ENCODE measurements around the gene LTK.

Gene LTK

GRCh38 chr15:41510728-41511127 is 2.9 kb downstream of the LTK start:
- H3K27me3 ChIP-seq (ENCODE audit: control insufficient read depth in 2 of 2, insufficient read depth in 2 of 2, low read length in 2 of 2), result peaks cover 7 to 9% of the 10 kb centered on the region in 2 donors
- peak overlapping the region in 1 of 2 donors; percentile 62 for H3K4me3 ChIP-seq (ENCODE audit: low read length in 2 of 2)
- no peaks in the 10 kb centered on the region for H3K36me3 ChIP-seq (ENCODE audit: control insufficient read depth in 2 of 2, insufficient read depth in 2 of 2, low read length in 2 of 2)
- peak overlapping the region in 1 of 2 donors; percentile 74 for H3K9ac ChIP-seq (ENCODE audit: low read depth in 1 of 2, low read length in 2 of 2)
- H3K9me3 ChIP-seq (ENCODE audit: control insufficient read depth in 2 of 2, low read length in 2 of 2), result no peaks in the 10 kb centered on the region
- H3K27ac ChIP-seq (ENCODE audit: low read depth in 2 of 2, low read length in 2 of 2), result no peak overlapping the region
- H3K4me1 ChIP-seq (ENCODE audit: control insufficient read depth in 2 of 2, insufficient read depth in 2 of 2, low read length in 2 of 2), result peaks cover 28 to 35% of the 10 kb centered on the region in 2 donors

DNA sequence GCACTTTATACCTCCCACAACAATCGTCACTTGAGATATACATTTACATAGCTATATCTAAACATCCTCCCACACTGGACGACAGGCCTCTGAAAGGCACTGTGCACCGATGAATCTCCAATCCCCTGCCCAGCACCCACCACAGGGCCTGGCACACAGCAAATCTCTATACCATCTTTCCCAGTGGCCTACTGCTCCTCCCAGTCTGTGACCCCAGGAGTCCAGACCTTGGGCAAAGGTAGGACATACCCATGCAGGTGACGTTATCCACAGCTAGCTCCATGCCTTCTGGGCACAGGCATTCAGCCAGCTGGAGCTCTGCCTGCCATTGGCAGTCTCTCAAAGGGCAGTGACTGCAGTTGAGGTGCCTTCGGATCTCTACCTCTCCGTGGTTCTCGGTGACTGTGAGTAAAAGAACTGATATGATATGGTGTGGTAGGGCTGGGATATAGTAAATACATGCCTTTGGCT is 5.8 kb downstream of the LTK start:
- peaks cover 17 to 26% of the 10 kb centered on the region in 2 donors for H3K4me1 ChIP-seq (ENCODE audit: control insufficient read depth in 2 of 2, insufficient read depth in 2 of 2, low read length in 2 of 2)
- peak overlapping the region in 1 of 2 donors; percentile 7 for H3K4me3 ChIP-seq (ENCODE audit: low read length in 2 of 2)
- H3K36me3 ChIP-seq (ENCODE audit: control insufficient read depth in 2 of 2, insufficient read depth in 2 of 2, low read length in 2 of 2), result peaks cover 2% of the 10 kb centered on the region in 2 donors
- H3K9me3 ChIP-seq (ENCODE audit: control insufficient read depth in 2 of 2, low read length in 2 of 2), result no peaks in the 10 kb centered on the region
- H3K9ac ChIP-seq (ENCODE audit: low read depth in 1 of 2, low read length in 2 of 2), result peak overlapping the region in 1 of 2 donors; percentile 19
- H3K27ac ChIP-seq (ENCODE audit: low read depth in 2 of 2, low read length in 2 of 2), result peak overlapping the region; percentile 56 to 69
- H3K27me3 ChIP-seq (ENCODE audit: control insufficient read depth in 2 of 2, insufficient read depth in 2 of 2, low read length in 2 of 2), result peaks cover 7 to 8% of the 10 kb centered on the region in 2 donors

DNA sequence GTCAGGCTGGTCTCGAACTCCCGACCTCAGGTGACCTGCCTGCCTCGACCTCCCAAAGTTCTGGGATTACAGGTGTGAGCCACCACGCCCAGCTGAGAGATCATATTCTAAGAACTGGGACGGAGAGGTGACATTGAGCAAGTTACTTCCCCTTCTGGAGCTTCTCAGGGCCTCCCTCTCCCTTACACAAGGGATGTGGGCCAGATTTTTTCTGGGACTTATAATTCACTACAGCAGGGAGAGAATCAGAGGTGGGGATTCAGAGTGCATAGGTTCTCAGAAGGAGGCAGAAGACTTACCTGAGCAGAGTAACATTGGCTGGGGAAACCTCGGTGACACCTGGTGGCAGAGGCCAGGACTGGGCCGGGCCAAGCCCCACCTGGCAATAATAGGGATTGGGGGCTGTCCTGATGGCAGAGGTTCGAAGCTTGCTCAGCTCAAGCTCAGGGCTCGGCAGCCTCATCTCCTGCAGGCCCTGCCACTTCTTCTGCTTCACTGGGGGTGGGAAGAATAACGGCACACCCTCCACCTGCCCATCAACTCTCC is 6.8 kb downstream of the LTK start:
- peaks cover 10 to 17% of the 10 kb centered on the region in 2 donors for H3K4me1 ChIP-seq (ENCODE audit: control insufficient read depth in 2 of 2, insufficient read depth in 2 of 2, low read length in 2 of 2)
- H3K9ac ChIP-seq (ENCODE audit: low read depth in 1 of 2, low read length in 2 of 2), result peak overlapping the region in 1 of 2 donors; percentile 19
- no peaks in the 10 kb centered on the region for H3K9me3 ChIP-seq (ENCODE audit: control insufficient read depth in 2 of 2, low read length in 2 of 2)
- H3K27ac ChIP-seq (ENCODE audit: low read depth in 2 of 2, low read length in 2 of 2), result peak overlapping the region; percentile 56 to 69
- H3K36me3 ChIP-seq (ENCODE audit: control insufficient read depth in 2 of 2, insufficient read depth in 2 of 2, low read length in 2 of 2), result peaks cover 6 to 8% of the 10 kb centered on the region in 2 donors
- H3K27me3 ChIP-seq (ENCODE audit: control insufficient read depth in 2 of 2, insufficient read depth in 2 of 2, low read length in 2 of 2), result peaks cover under 1 to 2% of the 10 kb centered on the region in 2 donors
- H3K4me3 ChIP-seq (ENCODE audit: low read length in 2 of 2), result no peak overlapping the region

GRCh38 chr15:41505776-41506175 is 7.9 kb downstream of the LTK start:
- Histone ChIP-seq H3K4me3 (ENCODE audit: low read length in 2 of 2) (no peak overlapping the region), H3K9me3 (ENCODE audit: control insufficient read depth in 2 of 2, low read length in 2 of 2) (no peaks in the 10 kb centered on the region), H3K27me3 (ENCODE audit: control insufficient read depth in 2 of 2, insufficient read depth in 2 of 2, low read length in 2 of 2) (peaks cover 4 to 7% of the 10 kb centered on the region in 2 donors), H3K4me1 (ENCODE audit: control insufficient read depth in 2 of 2, insufficient read depth in 2 of 2, low read length in 2 of 2) (peaks cover 13 to 17% of the 10 kb centered on the region in 2 donors), H3K36me3 (ENCODE audit: control insufficient read depth in 2 of 2, insufficient read depth in 2 of 2, low read length in 2 of 2) (peaks cover 6 to 11% of the 10 kb centered on the region in 2 donors), H3K9ac (ENCODE audit: low read depth in 1 of 2, low read length in 2 of 2) (no peak overlapping the region), H3K27ac (ENCODE audit: low read depth in 2 of 2, low read length in 2 of 2) (no peak overlapping the region)

DNA sequence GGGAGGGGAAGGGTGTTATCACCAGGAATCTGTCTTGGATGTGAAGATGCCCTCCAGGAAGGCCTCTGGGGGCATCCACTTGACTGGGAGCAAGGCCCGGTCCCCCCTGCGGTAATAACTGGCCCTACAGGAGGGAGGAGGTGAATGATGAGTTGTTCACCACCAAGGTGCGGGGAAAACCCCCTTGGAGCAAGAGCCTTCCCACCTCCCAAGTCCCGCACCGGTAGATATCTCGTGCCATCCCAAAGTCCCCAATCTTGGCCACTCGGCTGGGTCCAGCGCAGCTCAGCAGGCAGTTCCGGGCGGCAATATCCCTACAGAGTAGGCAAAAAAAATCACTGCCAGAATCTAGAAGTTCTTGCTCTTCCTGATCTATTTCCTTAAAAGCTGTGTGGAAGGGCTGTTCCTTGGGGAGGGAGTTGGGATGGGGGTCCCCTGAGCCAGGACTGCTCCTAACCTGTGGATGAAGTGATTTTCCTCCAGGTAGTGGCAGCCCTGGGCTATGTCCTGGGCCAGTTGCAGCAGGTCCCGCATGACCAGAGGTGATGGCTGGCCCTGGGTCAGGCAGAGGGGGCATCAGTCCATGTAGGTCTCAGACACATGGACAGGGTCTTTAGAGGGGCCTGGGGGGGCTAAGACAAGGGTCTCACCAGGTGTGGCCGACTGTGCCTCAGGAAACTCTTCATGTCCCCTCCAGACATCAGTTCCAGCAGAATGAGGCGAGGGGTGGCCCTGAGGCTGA is 8.7 kb downstream of the LTK start:
- Histone ChIP-seq H3K9me3 (ENCODE audit: control insufficient read depth in 2 of 2, low read length in 2 of 2) (no peaks in the 10 kb centered on the region), H3K27me3 (ENCODE audit: control insufficient read depth in 2 of 2, insufficient read depth in 2 of 2, low read length in 2 of 2) (peaks cover 7% of the 10 kb centered on the region in 2 donors), H3K27ac (ENCODE audit: low read depth in 2 of 2, low read length in 2 of 2) (no peak overlapping the region), H3K36me3 (ENCODE audit: control insufficient read depth in 2 of 2, insufficient read depth in 2 of 2, low read length in 2 of 2) (peaks cover 6 to 11% of the 10 kb centered on the region in 2 donors), H3K4me1 (ENCODE audit: control insufficient read depth in 2 of 2, insufficient read depth in 2 of 2, low read length in 2 of 2) (peaks cover 13 to 17% of the 10 kb centered on the region in 2 donors), H3K9ac (ENCODE audit: low read depth in 1 of 2, low read length in 2 of 2) (no peak overlapping the region), H3K4me3 (ENCODE audit: low read length in 2 of 2) (no peak overlapping the region)

DNA sequence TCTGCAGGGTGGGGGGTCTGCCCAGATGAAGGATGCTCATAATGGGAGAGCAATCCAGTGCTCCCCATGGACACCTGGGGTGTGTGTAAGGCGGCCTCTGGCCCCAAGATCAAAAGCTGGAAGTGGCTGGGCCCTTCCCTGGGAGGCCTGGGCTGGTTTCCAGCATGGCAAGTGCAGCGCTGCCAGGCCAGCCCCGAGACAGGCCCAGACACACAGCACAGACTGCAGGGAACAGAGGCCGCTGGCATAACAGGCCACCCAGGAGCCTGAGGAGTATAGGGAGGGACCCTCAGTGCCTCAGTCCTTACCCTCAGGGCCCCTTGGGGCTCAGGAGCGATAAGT is 10.0 kb downstream of the LTK start:
- H3K27ac ChIP-seq (ENCODE audit: low read depth in 2 of 2, low read length in 2 of 2), result no peak overlapping the region
- peaks cover 7 to 9% of the 10 kb centered on the region in 2 donors for H3K27me3 ChIP-seq (ENCODE audit: control insufficient read depth in 2 of 2, insufficient read depth in 2 of 2, low read length in 2 of 2)
- peaks cover 9 to 14% of the 10 kb centered on the region in 2 donors for H3K4me1 ChIP-seq (ENCODE audit: control insufficient read depth in 2 of 2, insufficient read depth in 2 of 2, low read length in 2 of 2)
- H3K36me3 ChIP-seq (ENCODE audit: control insufficient read depth in 2 of 2, insufficient read depth in 2 of 2, low read length in 2 of 2), result peaks cover 6 to 11% of the 10 kb centered on the region in 2 donors
- no peak overlapping the region for H3K4me3 ChIP-seq (ENCODE audit: low read length in 2 of 2)
- no peaks in the 10 kb centered on the region for H3K9me3 ChIP-seq (ENCODE audit: control insufficient read depth in 2 of 2, low read length in 2 of 2)
- no peak overlapping the region for H3K9ac ChIP-seq (ENCODE audit: low read depth in 1 of 2, low read length in 2 of 2)

- Histone ChIP-seq H3K9me3 (ENCODE audit: control insufficient read depth in 2 of 2, low read length in 2 of 2) (no peaks in the 10 kb centered on the region), H3K4me1 (ENCODE audit: control insufficient read depth in 2 of 2, insufficient read depth in 2 of 2, low read length in 2 of 2) (peaks cover 9 to 11% of the 10 kb centered on the region in 2 donors), H3K27me3 (ENCODE audit: control insufficient read depth in 2 of 2, insufficient read depth in 2 of 2, low read length in 2 of 2) (peaks cover 7 to 9% of the 10 kb centered on the region in 2 donors), H3K36me3 (ENCODE audit: control insufficient read depth in 2 of 2, insufficient read depth in 2 of 2, low read length in 2 of 2) (peaks cover 6 to 11% of the 10 kb centered on the region in 2 donors), H3K9ac (ENCODE audit: low read depth in 1 of 2, low read length in 2 of 2) (no peak overlapping the region), H3K27ac (ENCODE audit: low read depth in 2 of 2, low read length in 2 of 2) (no peak overlapping the region), H3K4me3 (ENCODE audit: low read length in 2 of 2) (peak overlapping the region in 1 of 2 donors; percentile 60)
Observed at GRCh38 chr15:41502795-41503668, 10.6 kb downstream of the LTK start.

DNA sequence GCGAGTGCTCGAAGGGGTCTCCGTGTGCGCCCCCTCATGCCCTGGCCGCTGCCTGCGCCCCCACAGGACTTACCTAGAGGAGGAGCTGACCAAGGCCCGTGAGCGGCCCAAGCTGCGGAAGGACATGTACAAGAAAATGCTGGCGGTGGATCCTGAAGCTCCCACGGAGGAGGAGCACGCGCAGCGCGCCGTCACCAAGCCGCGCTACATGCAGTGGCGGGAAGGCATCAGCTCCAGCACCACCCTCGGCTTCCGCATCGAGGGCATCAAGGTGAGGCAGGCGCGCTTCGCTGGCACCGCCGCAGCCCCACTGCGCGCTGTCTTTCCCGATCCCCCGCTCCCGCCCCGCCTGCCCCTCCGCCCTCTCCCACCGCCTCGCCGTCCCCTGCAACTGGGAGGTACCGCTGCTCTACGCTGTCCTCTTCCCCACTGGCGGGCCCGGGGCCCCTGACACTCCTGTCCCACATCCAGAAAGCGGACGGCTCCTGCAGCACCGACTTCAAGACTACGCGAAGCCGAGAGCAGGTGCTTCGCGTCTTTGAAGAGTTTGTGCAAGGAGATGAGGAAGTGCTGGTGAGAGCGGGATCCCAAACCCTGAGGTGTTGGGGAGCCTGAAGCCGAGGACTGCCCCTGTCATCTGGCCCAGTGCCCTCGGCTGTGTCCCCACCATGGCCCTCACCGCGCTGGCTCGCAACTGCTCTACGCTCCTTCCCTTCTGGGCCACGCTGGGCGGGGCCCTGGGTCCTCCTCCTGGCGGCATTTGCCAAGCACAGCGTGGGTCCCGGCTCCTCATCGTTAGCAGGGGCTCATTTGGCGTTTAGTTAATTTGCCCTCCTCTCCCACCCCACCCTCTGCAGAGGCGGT is 11.5 kb downstream of the LTK start:
- Histone ChIP-seq H3K36me3 (ENCODE audit: control insufficient read depth in 2 of 2, insufficient read depth in 2 of 2, low read length in 2 of 2) (peaks cover 6 to 11% of the 10 kb centered on the region in 2 donors), H3K27ac (ENCODE audit: low read depth in 2 of 2, low read length in 2 of 2) (no peak overlapping the region), H3K9me3 (ENCODE audit: control insufficient read depth in 2 of 2, low read length in 2 of 2) (no peaks in the 10 kb centered on the region), H3K9ac (ENCODE audit: low read depth in 1 of 2, low read length in 2 of 2) (no peak overlapping the region), H3K4me1 (ENCODE audit: control insufficient read depth in 2 of 2, insufficient read depth in 2 of 2, low read length in 2 of 2) (peaks cover 2 to 7% of the 10 kb centered on the region in 2 donors), H3K4me3 (ENCODE audit: low read length in 2 of 2) (peak overlapping the region; percentile 50 to 60), H3K27me3 (ENCODE audit: control insufficient read depth in 2 of 2, insufficient read depth in 2 of 2, low read length in 2 of 2) (peaks cover 7 to 9% of the 10 kb centered on the region in 2 donors)

DNA sequence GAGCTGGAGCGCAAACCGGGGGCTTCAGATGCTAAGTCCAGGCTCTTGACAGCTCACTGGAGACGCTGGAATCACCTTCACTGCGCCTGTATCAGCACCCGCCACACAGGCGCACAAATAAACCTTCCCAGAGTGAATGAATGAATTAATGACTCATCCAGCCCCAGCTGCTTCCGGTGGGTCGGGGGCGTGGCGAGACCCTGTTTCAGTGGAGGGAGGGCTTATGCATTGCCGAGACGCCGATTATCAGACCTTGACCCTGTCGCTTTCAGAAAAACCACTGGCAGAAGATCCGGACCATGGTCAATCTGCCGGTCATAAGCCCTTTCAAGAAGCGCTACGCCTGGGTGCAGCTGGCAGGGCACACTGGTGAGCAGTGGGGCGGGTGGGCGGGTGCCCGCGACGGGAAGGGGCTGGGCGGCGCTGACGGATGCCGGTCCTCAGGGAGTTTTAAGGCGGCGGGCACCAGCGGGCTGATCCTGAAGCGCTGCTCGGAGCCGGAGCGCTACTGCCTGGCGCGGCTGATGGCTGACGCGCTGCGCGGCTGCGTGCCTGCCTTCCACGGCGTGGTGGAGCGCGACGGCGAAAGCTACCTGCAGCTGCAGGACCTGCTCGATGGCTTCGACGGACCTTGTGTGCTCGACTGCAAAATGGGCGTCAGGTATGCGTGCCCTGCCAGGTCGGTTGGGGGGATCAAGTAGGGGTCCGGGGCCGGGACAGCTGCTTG is 12.3 kb downstream of the LTK start:
- no peak overlapping the region for H3K27ac ChIP-seq (ENCODE audit: low read depth in 2 of 2, low read length in 2 of 2)

More for the DNA sequence above, 12.3 kb downstream of the LTK start:
- H3K9me3 ChIP-seq (ENCODE audit: control insufficient read depth in 2 of 2, low read length in 2 of 2), result no peaks in the 10 kb centered on the region
- H3K27me3 ChIP-seq (ENCODE audit: control insufficient read depth in 2 of 2, insufficient read depth in 2 of 2, low read length in 2 of 2), result peaks cover 7 to 12% of the 10 kb centered on the region in 2 donors
- no peak overlapping the region for H3K9ac ChIP-seq (ENCODE audit: low read depth in 1 of 2, low read length in 2 of 2)
- peaks cover 6 to 11% of the 10 kb centered on the region in 2 donors for H3K36me3 ChIP-seq (ENCODE audit: control insufficient read depth in 2 of 2, insufficient read depth in 2 of 2, low read length in 2 of 2)
- peaks cover 5 to 9% of the 10 kb centered on the region in 2 donors for H3K4me1 ChIP-seq (ENCODE audit: control insufficient read depth in 2 of 2, insufficient read depth in 2 of 2, low read length in 2 of 2)
- no peak overlapping the region for H3K4me3 ChIP-seq (ENCODE audit: low read length in 2 of 2)

Data from mucosa of rectum (tissue), 2 donors.